MCF 10A (cell line): ENCODE results near the gene PPM1E. TPM values are rescaled to one million over a fixed set of nuclear protein-coding genes. Genes with fewer than 3 reads are reported as not detected.

Source experiments
- BruUV-seq: library from RNA; stranded (reverse); fragments of 400-500 nt; replicated peaks from 2 replicates; lab custom pipeline; 2021; lab: Mats Ljungman, UMichigan
- CTCF ChIA-PET: fragments of 300-600 bp; sonication (Branson Sonifier 250); formaldehyde crosslinking; extraction: SDS; loops from one replicate; lab custom pipeline; 2021; ENCODE audit warnings: antibody characterized with exemption, inconsistent platforms; lab: Yijun Ruan, JAX
- POLR2A ChIA-PET: fragments of 300-600, 350-650 bp; sonication (Branson Sonifier 250); formaldehyde crosslinking; extraction: SDS; loops from one replicate; lab custom pipeline; 2020; ENCODE audit warnings: antibody characterized with exemption, inconsistent platforms; lab: Yijun Ruan, JAX
- DNase-seq: peaks from one replicate; pipeline ENCODE4 v3.0.0-alpha.2; 2018; ENCODE audit not compliant: unreplicated experiment
- H3K27ac Mint-ChIP-seq: one replicate; pipeline ENCODE4 v1.8.0; 2022; ENCODE audit warnings: mild to moderate bottlenecking, low read depth, mixed read lengths; ENCODE audit not compliant: unreplicated experiment
- H3K27me3 Mint-ChIP-seq: one replicate; pipeline ENCODE4 v1.8.0; 2022; ENCODE audit warnings: mixed read lengths; ENCODE audit not compliant: insufficient read depth, unreplicated experiment
- H3K36me3 Mint-ChIP-seq: one replicate; pipeline ENCODE4 v1.8.0; 2022; ENCODE audit warnings: mild to moderate bottlenecking, moderate library complexity, mixed read lengths; ENCODE audit not compliant: insufficient read depth, unreplicated experiment
- H3K4me1 Mint-ChIP-seq: one replicate; pipeline ENCODE4 v1.8.0; 2022; ENCODE audit warnings: mixed read lengths; ENCODE audit not compliant: insufficient read depth, unreplicated experiment
- H3K4me3 Mint-ChIP-seq: one replicate; pipeline ENCODE4 v1.8.0; 2022; ENCODE audit warnings: mild to moderate bottlenecking, moderate library complexity, mixed read lengths; ENCODE audit not compliant: unreplicated experiment
- H3K9me3 Mint-ChIP-seq: one replicate; pipeline ENCODE4 v1.8.0; 2022; ENCODE audit warnings: mixed read lengths; ENCODE audit not compliant: unreplicated experiment
- intact Hi-C: fragments of 100-400 bp; cut with micrococcal nuclease; formaldehyde crosslinking; loops from 2 replicates; pipeline ENCODE4 v1.14.1; 2022
- total RNA-seq: library from RNA; stranded (reverse); gene quantifications from 2 replicates; pipeline ENCODE4 v1.2.3, GENCODE V29; 2022
- TF ChIP-seq, protein P1 (sequence below): fragments of 200-600 bp; IDR thresholded peaks from one replicate; pipeline ENCODE4 v1.8.0; 2022; ENCODE audit warnings: antibody characterized with exemption, mild to moderate bottlenecking; ENCODE audit not compliant: unreplicated experiment

Gene PPM1E
- total RNA-seq, 1 experiment from 2014 or later = 0.65 TPM

GRCh38 chr17:59003860-59004259 lies 248.2 kb downstream of the PPM1E start:
- H3K36me3 Mint-ChIP-seq = peaks cover 40% of the 10 kb centered on the region
- H3K4me3 Mint-ChIP-seq = no peak overlapping the region
- intact Hi-C loops = no loop called here
- TF ChIP-seq, protein P1, sequence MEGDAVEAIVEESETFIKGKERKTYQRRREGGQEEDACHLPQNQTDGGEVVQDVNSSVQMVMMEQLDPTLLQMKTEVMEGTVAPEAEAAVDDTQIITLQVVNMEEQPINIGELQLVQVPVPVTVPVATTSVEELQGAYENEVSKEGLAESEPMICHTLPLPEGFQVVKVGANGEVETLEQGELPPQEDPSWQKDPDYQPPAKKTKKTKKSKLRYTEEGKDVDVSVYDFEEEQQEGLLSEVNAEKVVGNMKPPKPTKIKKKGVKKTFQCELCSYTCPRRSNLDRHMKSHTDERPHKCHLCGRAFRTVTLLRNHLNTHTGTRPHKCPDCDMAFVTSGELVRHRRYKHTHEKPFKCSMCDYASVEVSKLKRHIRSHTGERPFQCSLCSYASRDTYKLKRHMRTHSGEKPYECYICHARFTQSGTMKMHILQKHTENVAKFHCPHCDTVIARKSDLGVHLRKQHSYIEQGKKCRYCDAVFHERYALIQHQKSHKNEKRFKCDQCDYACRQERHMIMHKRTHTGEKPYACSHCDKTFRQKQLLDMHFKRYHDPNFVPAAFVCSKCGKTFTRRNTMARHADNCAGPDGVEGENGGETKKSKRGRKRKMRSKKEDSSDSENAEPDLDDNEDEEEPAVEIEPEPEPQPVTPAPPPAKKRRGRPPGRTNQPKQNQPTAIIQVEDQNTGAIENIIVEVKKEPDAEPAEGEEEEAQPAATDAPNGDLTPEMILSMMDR = no peak
- no peak for DNase-seq
- ChIA-PET POLR2A (interaction anchor here (0.6 to 2.9 kb wide), 3 partner anchors 371 to 640 kb away, joined by 3 to 7 read pairs (median 4); no protein-coding TSS in a partner anchor), CTCF (interaction anchor here (0.6 to 5.5 kb wide), 2 partner anchors 292 to 1438 kb away, joined by 3 to 73 read pairs; no protein-coding TSS in a partner anchor)
- H3K4me1 Mint-ChIP-seq = no peaks in the 10 kb centered on the region
- no TSS peak for BruUV-seq
- no peaks in the 10 kb centered on the region for H3K27me3 Mint-ChIP-seq
- no peak overlapping the region for H3K27ac Mint-ChIP-seq
- H3K9me3 Mint-ChIP-seq = no peaks in the 10 kb centered on the region

- Mint-ChIP-seq H3K27me3 (no peaks in the 10 kb centered on the region), H3K9me3 (no peaks in the 10 kb centered on the region), H3K27ac (peak overlapping the region; percentile 19), H3K36me3 (peaks cover 40% of the 10 kb centered on the region), H3K4me3 (no peak overlapping the region), H3K4me1 (no peaks in the 10 kb centered on the region)
- POLR2A ChIA-PET = interaction anchor here (0.5 to 1.3 kb wide), 6 partner anchors 294 to 486 kb away, joined by 3 to 19 read pairs (median 4); no protein-coding TSS in a partner anchor
- DNase-seq = peak; percentile 75
- TF ChIP-seq, protein P1 = peak; percentile 95
- intact Hi-C loops = loop anchor here (1.0 kb wide), 3 partner anchors 293 to 486 kb away; no protein-coding TSS in a partner anchor
- CTCF ChIA-PET = interaction anchor here (0.6 to 5.5 kb wide), 20 partner anchors 10 to 1438 kb away, joined by 3 to 73 read pairs (median 4); no protein-coding TSS in a partner anchor
- no TSS peak for BruUV-seq
Measured at GRCh38 chr17:59004338-59005111, 248.9 kb downstream of the PPM1E start.

DNA sequence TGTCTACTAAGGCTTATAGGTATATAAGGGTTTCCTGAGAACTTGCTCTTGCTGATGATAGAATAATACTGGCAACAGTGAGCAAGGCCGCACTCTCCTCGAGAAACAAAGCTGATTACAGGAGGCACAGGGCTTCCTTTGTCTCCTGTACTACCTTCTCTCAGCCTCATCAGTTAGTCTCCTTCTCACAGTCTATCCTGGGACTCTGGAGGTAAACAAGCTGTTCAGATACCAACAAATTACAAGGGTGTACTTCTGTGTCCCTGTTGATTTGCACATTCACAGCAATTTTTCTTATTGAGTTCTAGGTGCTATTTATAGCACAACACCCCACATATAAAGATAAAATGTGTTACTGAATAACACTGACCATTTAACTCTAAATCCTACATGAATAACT lies 252.3 kb downstream of the PPM1E start:
- CTCF ChIA-PET = interaction anchor here (1.0 kb wide), 1 partner anchor 489 kb away, joined by 3 read pairs; no protein-coding TSS in a partner anchor
- Mint-ChIP-seq H3K36me3 (peaks cover 41% of the 10 kb centered on the region), H3K4me1 (no peaks in the 10 kb centered on the region), H3K4me3 (no peak overlapping the region), H3K27me3 (no peaks in the 10 kb centered on the region), H3K27ac (no peak overlapping the region), H3K9me3 (no peaks in the 10 kb centered on the region)
- no TSS peak for BruUV-seq
- TF ChIP-seq, protein P1 = no peak
- no peak for DNase-seq
- POLR2A ChIA-PET = interaction anchor here (0.9 kb wide), 1 partner anchor 297 kb away, joined by 3 read pairs; no protein-coding TSS in a partner anchor
- intact Hi-C loops = no loop called here

DNA sequence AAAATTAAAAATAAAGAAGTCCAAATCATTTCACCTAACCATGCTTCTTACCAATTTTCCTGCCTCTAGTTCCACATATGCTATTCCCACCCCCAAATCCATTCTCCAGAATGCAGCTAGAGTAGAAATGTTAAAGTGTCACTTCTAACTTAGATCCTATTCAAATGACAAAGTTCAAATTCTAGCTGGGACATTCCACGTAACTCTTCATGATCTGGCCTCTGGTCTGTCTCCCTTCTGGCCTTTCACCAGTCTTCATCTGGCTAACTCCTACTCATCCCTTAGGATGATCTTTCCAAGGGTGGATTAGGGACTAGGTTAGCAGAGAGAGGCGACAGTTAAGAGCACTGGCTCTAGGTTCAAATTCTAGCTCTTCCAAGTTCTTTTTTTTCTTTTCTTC lies 253.1 kb downstream of the PPM1E start:
- TF ChIP-seq, protein P1 = no peak
- BruUV-seq = no TSS peak
- Mint-ChIP-seq H3K27me3 (no peaks in the 10 kb centered on the region), H3K4me3 (no peak overlapping the region), H3K9me3 (no peaks in the 10 kb centered on the region), H3K27ac (no peak overlapping the region), H3K36me3 (peaks cover 41% of the 10 kb centered on the region), H3K4me1 (no peaks in the 10 kb centered on the region)
- ChIA-PET POLR2A (interaction anchor here (0.6 to 0.7 kb wide), 2 partner anchors 37 to 433 kb away, joined by 3 read pairs; no protein-coding TSS in a partner anchor), CTCF (no interaction called here)
- DNase-seq = no peak
- intact Hi-C loops = no loop called here
